Hepatocyte (in vitro differentiated cells): ENCODE measurements around the gene HMGXB4.

Source experiments
- EZH2phosphoT487 ChIP-seq: fragments of 200-600 bp; sonication (generic); IDR thresholded peaks from one replicate; pipeline ENCODE4 v1.6.1; 2018; ENCODE audit warnings: antibody characterized with exemption, mild to moderate bottlenecking, low read depth, moderate library complexity; ENCODE audit not compliant: unreplicated experiment, severe bottlenecking
- TF ChIP-seq, protein P1 (sequence below): fragments of 200-600 bp; sonication (generic); IDR thresholded peaks from 2 replicates; pipeline ENCODE4 v1.5.1; 2016; ENCODE audit warnings: antibody characterized with exemption, mild to moderate bottlenecking; ENCODE audit not compliant: poor library complexity

DNA sequence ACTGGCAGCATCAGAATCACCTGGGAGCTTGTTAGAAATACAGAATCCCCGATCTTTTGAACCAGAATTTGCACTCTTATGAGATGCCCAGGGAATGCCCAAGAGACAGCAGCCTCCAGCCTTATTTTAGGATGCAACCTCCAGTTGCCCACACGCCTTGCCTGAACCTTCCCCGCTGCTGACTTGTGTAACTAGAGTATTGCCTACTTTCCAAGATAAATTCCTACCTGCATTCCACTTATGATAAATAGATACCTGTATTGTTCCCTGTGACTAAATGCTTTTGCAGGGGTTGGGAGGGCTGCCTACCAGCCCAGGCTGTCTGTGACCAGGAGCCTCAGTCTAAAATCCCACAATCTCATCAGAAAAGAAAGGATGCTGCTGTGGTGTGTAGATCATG is 44.3 kb upstream of the HMGXB4 start:
- TF ChIP-seq, protein P1, sequence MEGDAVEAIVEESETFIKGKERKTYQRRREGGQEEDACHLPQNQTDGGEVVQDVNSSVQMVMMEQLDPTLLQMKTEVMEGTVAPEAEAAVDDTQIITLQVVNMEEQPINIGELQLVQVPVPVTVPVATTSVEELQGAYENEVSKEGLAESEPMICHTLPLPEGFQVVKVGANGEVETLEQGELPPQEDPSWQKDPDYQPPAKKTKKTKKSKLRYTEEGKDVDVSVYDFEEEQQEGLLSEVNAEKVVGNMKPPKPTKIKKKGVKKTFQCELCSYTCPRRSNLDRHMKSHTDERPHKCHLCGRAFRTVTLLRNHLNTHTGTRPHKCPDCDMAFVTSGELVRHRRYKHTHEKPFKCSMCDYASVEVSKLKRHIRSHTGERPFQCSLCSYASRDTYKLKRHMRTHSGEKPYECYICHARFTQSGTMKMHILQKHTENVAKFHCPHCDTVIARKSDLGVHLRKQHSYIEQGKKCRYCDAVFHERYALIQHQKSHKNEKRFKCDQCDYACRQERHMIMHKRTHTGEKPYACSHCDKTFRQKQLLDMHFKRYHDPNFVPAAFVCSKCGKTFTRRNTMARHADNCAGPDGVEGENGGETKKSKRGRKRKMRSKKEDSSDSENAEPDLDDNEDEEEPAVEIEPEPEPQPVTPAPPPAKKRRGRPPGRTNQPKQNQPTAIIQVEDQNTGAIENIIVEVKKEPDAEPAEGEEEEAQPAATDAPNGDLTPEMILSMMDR = no peak
- TF ChIP-seq EZH2phosphoT487 = no peak
